SU-DHL-6 (cell line): ENCODE results near the gene CRTAC1.

ENCODE experiments used
- EZH2phosphoT487 ChIP-seq: fragments of 200-600 bp; sonication (generic), shearing (Covaris generic); conservative IDR thresholded peaks from 2 replicates; pipeline ENCODE4 v1.6.1; 2018; ENCODE audit warnings: mild to moderate bottlenecking, antibody characterized with exemption, low read length, moderate library complexity, mixed read lengths
- TF ChIP-seq, protein P1 (sequence below): fragments of 200-600 bp; sonication (generic); IDR thresholded peaks from one replicate; pipeline ENCODE4 v1.5.1; 2017; ENCODE audit warnings: antibody characterized with exemption, mild to moderate bottlenecking, low read length, moderate library complexity; ENCODE audit not compliant: insufficient read depth, poor library complexity, severe bottlenecking

DNA sequence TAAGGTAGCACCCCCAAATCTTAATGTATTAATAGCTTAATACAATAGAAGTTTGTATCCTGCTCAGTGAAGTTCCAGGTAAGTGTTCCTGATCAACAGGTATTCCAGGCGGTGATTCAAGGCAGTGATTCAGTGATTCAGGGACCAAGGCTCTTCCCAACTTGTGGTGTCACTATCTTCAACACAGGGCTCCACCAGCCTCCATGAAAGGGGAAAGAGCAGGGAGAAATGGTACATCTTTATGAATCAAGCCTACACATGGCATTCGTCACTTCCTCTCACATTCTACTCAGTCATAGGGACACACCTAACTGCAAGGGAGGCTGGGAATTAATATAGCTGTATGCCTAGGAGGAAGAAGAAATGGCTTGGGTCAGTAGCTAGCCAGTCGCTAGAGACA, 175.7 kb downstream of the CRTAC1 start:
- TF ChIP-seq EZH2phosphoT487: no peak
- TF ChIP-seq, protein P1, sequence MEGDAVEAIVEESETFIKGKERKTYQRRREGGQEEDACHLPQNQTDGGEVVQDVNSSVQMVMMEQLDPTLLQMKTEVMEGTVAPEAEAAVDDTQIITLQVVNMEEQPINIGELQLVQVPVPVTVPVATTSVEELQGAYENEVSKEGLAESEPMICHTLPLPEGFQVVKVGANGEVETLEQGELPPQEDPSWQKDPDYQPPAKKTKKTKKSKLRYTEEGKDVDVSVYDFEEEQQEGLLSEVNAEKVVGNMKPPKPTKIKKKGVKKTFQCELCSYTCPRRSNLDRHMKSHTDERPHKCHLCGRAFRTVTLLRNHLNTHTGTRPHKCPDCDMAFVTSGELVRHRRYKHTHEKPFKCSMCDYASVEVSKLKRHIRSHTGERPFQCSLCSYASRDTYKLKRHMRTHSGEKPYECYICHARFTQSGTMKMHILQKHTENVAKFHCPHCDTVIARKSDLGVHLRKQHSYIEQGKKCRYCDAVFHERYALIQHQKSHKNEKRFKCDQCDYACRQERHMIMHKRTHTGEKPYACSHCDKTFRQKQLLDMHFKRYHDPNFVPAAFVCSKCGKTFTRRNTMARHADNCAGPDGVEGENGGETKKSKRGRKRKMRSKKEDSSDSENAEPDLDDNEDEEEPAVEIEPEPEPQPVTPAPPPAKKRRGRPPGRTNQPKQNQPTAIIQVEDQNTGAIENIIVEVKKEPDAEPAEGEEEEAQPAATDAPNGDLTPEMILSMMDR: no peak
